ENCODE results near the gene OR10H5.
"Not testable (repeated sequence)": the region's sequence is repeated elsewhere in the genome, so short reads cannot be mapped to it uniquely, and the experiment has no call there.

Gene OR10H5

GRCh38 chr19:15811476-15811875 is 24.0 kb downstream of the OR10H5 start:
- no peak overlapping the region for H3K27ac ChIP-seq (ENCODE audit: low read depth, low read length)
- no peak overlapping the region for H3K9ac ChIP-seq (ENCODE audit: low read depth, low read length)
- no peaks in the 10 kb centered on the region for H3K27me3 ChIP-seq (ENCODE audit: control insufficient read depth, insufficient read depth, low read length)
- H3K36me3 ChIP-seq (ENCODE audit: control insufficient read depth, insufficient read depth, low read length) = no peaks in the 10 kb centered on the region
- no peaks in the 10 kb centered on the region for H3K4me1 ChIP-seq (ENCODE audit: control insufficient read depth, insufficient read depth, low read length)
- peak overlapping the region; percentile 6; the same call in 1 of the 2 replicates for H3K4me3 ChIP-seq (ENCODE audit: low read depth, low read length)
- H3K9me3 ChIP-seq (ENCODE audit: control insufficient read depth, insufficient read depth, low read length) = peaks cover 88% of the 10 kb centered on the region

DNA sequence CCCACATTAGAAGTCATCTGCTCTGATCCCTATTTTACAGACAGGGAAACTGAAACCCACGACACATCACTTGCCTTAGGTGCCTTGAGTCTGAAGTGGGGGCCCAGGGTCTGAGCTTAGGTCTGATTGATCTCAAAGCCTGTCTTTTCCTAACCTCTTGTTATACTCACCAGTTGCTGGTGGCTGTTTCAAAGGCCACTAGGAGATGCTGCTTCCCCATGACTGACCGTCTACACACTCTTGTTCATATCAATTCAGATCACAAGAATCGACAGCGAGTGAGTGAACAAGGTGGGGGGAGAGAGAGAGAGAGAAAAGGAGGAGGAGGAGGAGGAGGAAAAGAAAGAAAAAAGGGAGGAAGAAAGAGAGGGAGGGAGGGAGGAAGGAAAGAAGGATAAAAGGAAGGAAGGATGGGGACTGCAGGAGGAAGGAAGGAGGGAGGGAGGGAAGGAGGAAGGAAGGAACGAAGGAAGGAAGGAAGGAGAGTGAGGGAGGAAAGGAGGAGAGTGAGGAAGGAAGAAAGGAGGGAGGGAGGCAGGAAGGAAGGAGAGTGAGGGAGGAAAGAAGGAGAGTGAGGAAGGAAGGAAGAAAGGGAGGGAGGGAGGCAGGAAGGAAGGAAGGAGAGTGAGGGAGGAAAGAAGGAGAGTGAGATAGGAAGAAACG is 24.7 kb downstream of the OR10H5 start:
- Histone ChIP-seq H3K27me3 (ENCODE audit: control insufficient read depth, insufficient read depth, low read length) (no peaks in the 10 kb centered on the region), H3K4me1 (ENCODE audit: control insufficient read depth, insufficient read depth, low read length) (no peaks in the 10 kb centered on the region), H3K9me3 (ENCODE audit: control insufficient read depth, insufficient read depth, low read length) (peaks cover 87% of the 10 kb centered on the region), H3K4me3 (ENCODE audit: low read depth, low read length) (peak overlapping the region; percentile 6; the same call in 1 of the 2 replicates), H3K36me3 (ENCODE audit: control insufficient read depth, insufficient read depth, low read length) (no peaks in the 10 kb centered on the region), H3K9ac (ENCODE audit: low read depth, low read length) (no peak overlapping the region), H3K27ac (ENCODE audit: low read depth, low read length) (no peak overlapping the region)

DNA sequence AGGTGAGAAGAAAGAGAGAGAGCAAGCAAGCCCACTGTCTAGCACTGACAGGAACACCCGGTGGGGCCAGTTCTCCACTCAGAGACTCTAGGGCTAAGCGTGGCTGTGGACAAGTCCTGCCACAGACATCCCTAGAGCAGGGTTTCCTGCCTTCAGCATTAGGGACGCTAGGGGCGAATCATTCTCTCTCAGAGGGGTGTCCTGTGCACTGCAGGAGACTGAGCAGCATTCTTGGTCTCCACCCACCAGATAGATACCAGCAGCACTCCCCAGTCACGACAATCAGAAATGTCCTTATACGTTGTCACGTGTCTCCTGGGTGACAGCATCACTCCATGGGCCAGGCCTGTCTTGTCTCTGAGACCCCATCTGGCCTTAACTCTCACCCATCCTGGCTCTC is 26.5 kb downstream of the OR10H5 start:
- no peak overlapping the region for H3K4me3 ChIP-seq (ENCODE audit: low read depth, low read length)
- H3K36me3 ChIP-seq (ENCODE audit: control insufficient read depth, insufficient read depth, low read length) = no peaks in the 10 kb centered on the region
- H3K9ac ChIP-seq (ENCODE audit: low read depth, low read length) = no peak overlapping the region
- no peaks in the 10 kb centered on the region for H3K4me1 ChIP-seq (ENCODE audit: control insufficient read depth, insufficient read depth, low read length)
- H3K9me3 ChIP-seq (ENCODE audit: control insufficient read depth, insufficient read depth, low read length) = peaks cover 90% of the 10 kb centered on the region
- no peak overlapping the region for H3K27ac ChIP-seq (ENCODE audit: low read depth, low read length)
- no peaks in the 10 kb centered on the region for H3K27me3 ChIP-seq (ENCODE audit: control insufficient read depth, insufficient read depth, low read length)

DNA sequence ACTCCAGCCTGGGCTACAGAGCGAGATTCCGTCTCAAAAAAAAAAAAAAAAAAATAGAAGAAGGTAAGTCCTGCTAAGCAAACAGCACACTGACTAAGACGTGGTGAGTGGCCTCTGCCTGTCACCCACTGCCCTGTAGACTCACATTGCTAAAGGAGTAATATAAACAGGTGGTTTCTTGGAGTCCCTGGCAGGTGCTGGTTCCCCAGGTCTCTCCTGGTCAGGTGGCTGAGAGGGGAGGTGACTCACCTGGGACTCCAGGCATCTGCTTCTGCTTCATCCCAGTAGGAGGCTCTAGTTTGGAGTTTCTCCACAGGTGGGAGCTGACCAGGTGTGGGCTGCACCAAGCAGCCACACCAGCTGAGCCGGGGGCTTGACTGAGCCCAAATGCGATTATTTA is 27.8 kb downstream of the OR10H5 start, which contains the start of gene OR10H1:
Gene OR10H1 (minus strand): TSS at position 359 of the 400 bp plus-strand sequence. CDS start 7,627 bp downstream, outside the sequence.
- Histone ChIP-seq H3K9ac (ENCODE audit: low read depth, low read length) (no peak within 1 kb of the TSS), H3K36me3 (ENCODE audit: control insufficient read depth, insufficient read depth, low read length) (no peaks in the 10 kb centered on the region), H3K27me3 (ENCODE audit: control insufficient read depth, insufficient read depth, low read length) (no peaks in the 10 kb centered on the region), H3K4me1 (ENCODE audit: control insufficient read depth, insufficient read depth, low read length) (no peaks in the 10 kb centered on the region), H3K27ac (ENCODE audit: low read depth, low read length) (no peak within 1 kb of the TSS), H3K9me3 (ENCODE audit: control insufficient read depth, insufficient read depth, low read length) (peaks cover 85% of the 10 kb centered on the region), H3K4me3 (ENCODE audit: low read depth, low read length) (no peak within 1 kb of the TSS)

DNA sequence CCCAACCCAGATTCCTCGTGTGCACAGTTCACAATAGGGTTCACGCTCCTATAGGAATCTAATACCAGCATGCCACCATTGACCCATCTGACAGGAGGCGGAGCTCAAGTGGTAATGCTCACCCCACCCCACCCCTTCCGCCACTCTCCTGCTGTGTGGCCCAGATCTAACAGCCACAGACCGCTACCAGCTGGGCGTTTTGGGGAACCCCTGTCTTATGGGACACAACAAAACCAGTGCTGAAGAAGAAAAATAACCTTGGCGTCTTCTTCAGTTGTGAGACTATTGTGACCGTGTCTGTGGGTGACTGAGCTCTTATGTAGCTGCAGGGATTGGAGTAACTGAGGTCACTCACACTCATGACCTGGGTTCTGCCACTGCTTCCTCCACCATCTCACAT is 33.2 kb downstream of the OR10H5 start:
- H3K27ac ChIP-seq (ENCODE audit: low read depth, low read length) = no peak overlapping the region
- no peaks in the 10 kb centered on the region for H3K36me3 ChIP-seq (ENCODE audit: control insufficient read depth, insufficient read depth, low read length)
- peaks cover 85% of the 10 kb centered on the region for H3K9me3 ChIP-seq (ENCODE audit: control insufficient read depth, insufficient read depth, low read length)
- H3K27me3 ChIP-seq (ENCODE audit: control insufficient read depth, insufficient read depth, low read length) = no peaks in the 10 kb centered on the region
- H3K4me3 ChIP-seq (ENCODE audit: low read depth, low read length) = no peak overlapping the region
- no peaks in the 10 kb centered on the region for H3K4me1 ChIP-seq (ENCODE audit: control insufficient read depth, insufficient read depth, low read length)
- no peak overlapping the region for H3K9ac ChIP-seq (ENCODE audit: low read depth, low read length)

DNA sequence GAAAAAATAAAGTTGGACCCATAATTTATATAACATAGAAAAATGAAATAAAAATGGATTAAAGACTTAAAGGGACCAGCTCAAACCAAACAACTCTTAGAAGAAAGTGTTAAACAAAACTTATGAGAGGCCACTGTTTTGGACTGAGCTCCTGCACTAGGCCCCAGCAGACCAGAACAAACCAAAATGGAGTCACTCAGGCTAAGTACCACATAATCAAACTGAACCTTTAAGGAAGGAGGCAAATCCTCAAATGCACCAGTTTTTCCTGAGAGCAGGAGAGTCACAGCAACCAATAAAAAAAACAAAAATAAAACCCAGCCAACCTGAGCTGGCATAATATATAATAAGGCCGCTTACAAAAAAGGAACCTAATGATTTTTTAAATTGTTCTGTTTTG is 38.3 kb downstream of the OR10H5 start:
- peaks cover 88% of the 10 kb centered on the region for H3K9me3 ChIP-seq (ENCODE audit: control insufficient read depth, insufficient read depth, low read length)
- no peak overlapping the region for H3K9ac ChIP-seq (ENCODE audit: low read depth, low read length)
- no peaks in the 10 kb centered on the region for H3K4me1 ChIP-seq (ENCODE audit: control insufficient read depth, insufficient read depth, low read length)
- no peaks in the 10 kb centered on the region for H3K27me3 ChIP-seq (ENCODE audit: control insufficient read depth, insufficient read depth, low read length)
- H3K36me3 ChIP-seq (ENCODE audit: control insufficient read depth, insufficient read depth, low read length) = no peaks in the 10 kb centered on the region
- no peak overlapping the region for H3K27ac ChIP-seq (ENCODE audit: low read depth, low read length)
- H3K4me3 ChIP-seq (ENCODE audit: low read depth, low read length) = no peak overlapping the region

- H3K9me3 ChIP-seq (ENCODE audit: control insufficient read depth, insufficient read depth, low read length) = peaks cover 90% of the 10 kb centered on the region
- no peak overlapping the region for H3K27ac ChIP-seq (ENCODE audit: low read depth, low read length)
- no peak overlapping the region for H3K4me3 ChIP-seq (ENCODE audit: low read depth, low read length)
- H3K27me3 ChIP-seq (ENCODE audit: control insufficient read depth, insufficient read depth, low read length) = no peaks in the 10 kb centered on the region
- H3K4me1 ChIP-seq (ENCODE audit: control insufficient read depth, insufficient read depth, low read length) = no peaks in the 10 kb centered on the region
- no peaks in the 10 kb centered on the region for H3K36me3 ChIP-seq (ENCODE audit: control insufficient read depth, insufficient read depth, low read length)
- no peak overlapping the region for H3K9ac ChIP-seq (ENCODE audit: low read depth, low read length)
Observed at GRCh38 chr19:15828121-15828610, 40.7 kb downstream of the OR10H5 start.

- not testable (repeated sequence) for H3K4me1 ChIP-seq (ENCODE audit: control insufficient read depth, insufficient read depth, low read length); H3K9ac ChIP-seq (ENCODE audit: low read depth, low read length); H3K4me3 ChIP-seq (ENCODE audit: low read depth, low read length); H3K27ac ChIP-seq (ENCODE audit: low read depth, low read length); H3K36me3 ChIP-seq (ENCODE audit: control insufficient read depth, insufficient read depth, low read length); H3K27me3 ChIP-seq (ENCODE audit: control insufficient read depth, insufficient read depth, low read length)
- H3K9me3 ChIP-seq (ENCODE audit: control insufficient read depth, insufficient read depth, low read length) = peaks cover 89% of the 10 kb centered on the region
Observed at GRCh38 chr19:15828611-15829305, 41.3 kb downstream of the OR10H5 start.

DNA sequence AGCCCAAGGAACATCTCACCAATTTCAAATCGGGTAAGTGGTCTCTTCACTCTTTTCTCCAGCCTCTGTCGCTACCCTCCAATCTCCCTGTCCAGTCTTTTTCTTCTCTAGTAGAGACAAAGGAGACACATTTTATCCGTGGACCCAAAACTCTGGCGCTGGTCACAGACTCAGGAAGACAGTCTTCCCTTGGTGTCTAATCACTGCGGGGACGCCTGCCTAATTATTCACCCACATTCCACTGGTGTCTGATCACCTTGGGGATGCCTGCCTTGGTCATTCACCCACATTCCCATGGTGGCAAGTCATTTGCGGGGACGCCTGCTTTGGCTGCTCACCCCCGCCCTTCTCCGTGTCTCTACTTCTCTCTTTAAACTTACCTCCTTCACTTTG is 41.8 kb downstream of the OR10H5 start:
- Histone ChIP-seq H3K27me3 (ENCODE audit: control insufficient read depth, insufficient read depth, low read length) (no peaks in the 10 kb centered on the region), H3K36me3 (ENCODE audit: control insufficient read depth, insufficient read depth, low read length) (no peaks in the 10 kb centered on the region), H3K9ac (ENCODE audit: low read depth, low read length) (no peak overlapping the region), H3K9me3 (ENCODE audit: control insufficient read depth, insufficient read depth, low read length) (peaks cover 89% of the 10 kb centered on the region), H3K4me3 (ENCODE audit: low read depth, low read length) (no peak overlapping the region), H3K4me1 (ENCODE audit: control insufficient read depth, insufficient read depth, low read length) (no peaks in the 10 kb centered on the region), H3K27ac (ENCODE audit: low read depth, low read length) (no peak overlapping the region)

GRCh38 chr19:15829786-15830185 is 42.3 kb downstream of the OR10H5 start:
- Histone ChIP-seq H3K9ac (ENCODE audit: low read depth, low read length) (no peak overlapping the region), H3K27ac (ENCODE audit: low read depth, low read length) (no peak overlapping the region), H3K4me3 (ENCODE audit: low read depth, low read length) (no peak overlapping the region), H3K36me3 (ENCODE audit: control insufficient read depth, insufficient read depth, low read length) (no peaks in the 10 kb centered on the region), H3K27me3 (ENCODE audit: control insufficient read depth, insufficient read depth, low read length) (no peaks in the 10 kb centered on the region), H3K9me3 (ENCODE audit: control insufficient read depth, insufficient read depth, low read length) (peaks cover 89% of the 10 kb centered on the region), H3K4me1 (ENCODE audit: control insufficient read depth, insufficient read depth, low read length) (no peaks in the 10 kb centered on the region)

- Histone ChIP-seq H3K36me3 (ENCODE audit: control insufficient read depth, insufficient read depth, low read length) (no peaks in the 10 kb centered on the region), H3K4me3 (ENCODE audit: low read depth, low read length) (no peak overlapping the region; the same call in 1 of the 2 replicates), H3K27me3 (ENCODE audit: control insufficient read depth, insufficient read depth, low read length) (no peaks in the 10 kb centered on the region), H3K4me1 (ENCODE audit: control insufficient read depth, insufficient read depth, low read length) (no peaks in the 10 kb centered on the region), H3K9ac (ENCODE audit: low read depth, low read length) (no peak overlapping the region), H3K27ac (ENCODE audit: low read depth, low read length) (no peak overlapping the region), H3K9me3 (ENCODE audit: control insufficient read depth, insufficient read depth, low read length) (peaks cover 91% of the 10 kb centered on the region)
Observed at GRCh38 chr19:15831626-15832025, 44.2 kb downstream of the OR10H5 start.

Measured in HUES48 (cell line).